Neural cell (in vitro differentiated cells): ENCODE measurements around the gene OSBPL9. TPM values are rescaled to one million over a fixed set of nuclear protein-coding genes. Genes with fewer than 3 reads are reported as not detected.

Experiments used
- H2AFZ ChIP-seq: fragments of 200-600, 300-800 bp; sonication (generic), shearing (Covaris generic); 2 replicates; pipeline ENCODE4 v1.6.0; 2014; ENCODE audit warnings: low read depth, mild to moderate bottlenecking, antibody characterized with exemption, low read length, moderate library complexity
- H3F3A ChIP-seq: fragments of 200-600 bp; shearing (Covaris generic); 2 replicates; pipeline ENCODE4 v1.6.1; 2016; ENCODE audit warnings: mild to moderate bottlenecking, moderate library complexity, mixed read lengths, antibody characterized with exemption, low read length; ENCODE audit not compliant: insufficient read depth, poor library complexity, severe bottlenecking
- H3K27ac ChIP-seq: fragments of 200-600, 300-800 bp; sonication (generic), shearing (Covaris generic); 2 replicates; pipeline ENCODE4 v1.5.1; 2014; ENCODE audit warnings: mild to moderate bottlenecking, low read length, moderate library complexity
- H3K27me3 ChIP-seq: fragments of 300-800, 200-600 bp; sonication (generic), shearing (Covaris generic); 2 replicates; pipeline ENCODE4 v1.6.0; 2014; ENCODE audit warnings: mild to moderate bottlenecking, low read depth, low read length, moderate library complexity; ENCODE audit not compliant: insufficient read depth
- H3K36me3 ChIP-seq: fragments of 300-800, 200-600 bp; sonication (generic), shearing (Covaris generic); 2 replicates; pipeline ENCODE4 v1.5.1; 2014; ENCODE audit warnings: mild to moderate bottlenecking, antibody characterized with exemption, low read length, moderate library complexity; ENCODE audit not compliant: insufficient read depth
- H3K4me2 ChIP-seq: fragments of 300-800, 200-600 bp; sonication (generic), shearing (Covaris generic); 2 replicates; pipeline ENCODE4 v1.6.0; 2014; ENCODE audit warnings: mild to moderate bottlenecking, low read length
- H3K4me3 ChIP-seq: fragments of 300-800, 200-600 bp; sonication (generic), shearing (Covaris generic); 2 replicates; pipeline ENCODE4 v1.5.1; 2014; ENCODE audit warnings: mild to moderate bottlenecking, low read length, moderate library complexity
- H3K79me2 ChIP-seq: fragments of 200-600 bp; shearing (Covaris generic); replicated peaks from 2 replicates; pipeline ENCODE4 v1.6.0; 2014; ENCODE audit warnings: mild to moderate bottlenecking, low read length, moderate library complexity; ENCODE audit not compliant: insufficient read depth
- H3K9ac ChIP-seq: fragments of 300-800, 200-600 bp; sonication (generic), shearing (Covaris generic); 2 replicates; pipeline ENCODE4 v1.6.1; 2016; ENCODE audit warnings: mild to moderate bottlenecking, low read length, mixed read lengths
- H3K9me2 ChIP-seq: fragments of 200-600 bp; shearing (Covaris generic); 2 replicates; pipeline ENCODE4 v1.6.1; 2016; ENCODE audit warnings: mild to moderate bottlenecking, low read length, mixed read lengths; ENCODE audit not compliant: insufficient read depth
- H3K9me3 ChIP-seq: fragments of 200-600, 300-800 bp; sonication (generic), shearing (Covaris generic); 2 replicates; pipeline ENCODE4 v1.6.1; 2016; ENCODE audit warnings: mild to moderate bottlenecking, mixed run types, low read length, moderate library complexity, mixed read lengths
- H4K20me1 ChIP-seq: fragments of 200-600 bp; shearing (Covaris generic); 2 replicates; pipeline ENCODE4 v1.6.1; 2016; ENCODE audit warnings: mild to moderate bottlenecking, mixed run types; ENCODE audit not compliant: insufficient read depth
- EP300 ChIP-seq: fragments of 450-650 bp; conservative IDR thresholded peaks from 2 replicates; pipeline ENCODE4 v1.6.1; 2014; ENCODE audit warnings: antibody characterized with exemption, mild to moderate bottlenecking, moderate library complexity; ENCODE audit not compliant: poor library complexity, severe bottlenecking
- EZH2 ChIP-seq: fragments of 200-600, 300-800 bp; shearing (Covaris generic), sonication (generic); IDR thresholded peaks from 2 replicates; pipeline ENCODE4 v1.6.1; 2014; ENCODE audit warnings: antibody characterized with exemption, low read length, borderline replicate concordance, mild to moderate bottlenecking; ENCODE audit not compliant: insufficient read depth, poor library complexity, severe bottlenecking
- MXI1 ChIP-seq: fragments of 450-650 bp; conservative IDR thresholded peaks from 2 replicates; pipeline ENCODE4 v1.6.1; 2014; ENCODE audit warnings: antibody characterized with exemption, mild to moderate bottlenecking; ENCODE audit not compliant: poor library complexity, severe bottlenecking
- POLR2AphosphoS5 ChIP-seq: IDR thresholded peaks from 2 replicates; pipeline ENCODE4 v1.6.1; 2012
- RAD21 ChIP-seq: fragments of 450-650 bp; conservative IDR thresholded peaks from 2 replicates; pipeline ENCODE4 v1.6.1; 2014; ENCODE audit warnings: antibody characterized with exemption, mild to moderate bottlenecking, moderate library complexity
- REST ChIP-seq: IDR thresholded peaks from 2 replicates; pipeline ENCODE4 v1.6.1; 2012; ENCODE audit warnings: borderline replicate concordance
- SMC3 ChIP-seq: fragments of 450-650 bp; conservative IDR thresholded peaks from 2 replicates; pipeline ENCODE4 v1.6.1; 2014; ENCODE audit warnings: antibody characterized with exemption, mild to moderate bottlenecking, moderate library complexity; ENCODE audit not compliant: poor library complexity
- TAF1 ChIP-seq: IDR thresholded peaks from 2 replicates; pipeline ENCODE4 v1.6.1; 2012; ENCODE audit warnings: low read depth
- polyA plus RNA-seq: library from polyadenylated mRNA; depleted of rRNA; stranded (reverse); fragments of >200 nt; gene quantifications from 2 replicates; pipeline ENCODE4 v1.2.3, GENCODE V29; 2014
- TF ChIP-seq, protein P1 (sequence below): fragments of 450-650 bp; IDR thresholded peaks from 2 replicates; pipeline ENCODE4 v1.5.1; 2014; ENCODE audit warnings: antibody characterized with exemption, mild to moderate bottlenecking, moderate library complexity; ENCODE audit not compliant: poor library complexity, severe bottlenecking

OSBPL9 gene
- polyA plus RNA-seq, 1 donor from 2014 or later = 117 TPM

- Histone ChIP-seq H3K36me3 (no peaks in the 10 kb centered on the region), H3K9ac (no peak overlapping the region), H3K27ac (no peak overlapping the region), H3F3A (no peaks in the 10 kb centered on the region), H3K27me3 (no peaks in the 10 kb centered on the region), H3K9me2 (no peaks in the 10 kb centered on the region), H3K79me2 (peaks cover 31% of the 10 kb centered on the region), H2AFZ (no peak overlapping the region), H3K4me3 (no peak overlapping the region), H3K9me3 (no peaks in the 10 kb centered on the region), H3K4me2 (no peak overlapping the region), H4K20me1 (no peaks in the 10 kb centered on the region)
- no peak for TF ChIP-seq POLR2AphosphoS5
- no peak for TF ChIP-seq EZH2
- TF ChIP-seq REST = no peak
- TF ChIP-seq, protein P1, sequence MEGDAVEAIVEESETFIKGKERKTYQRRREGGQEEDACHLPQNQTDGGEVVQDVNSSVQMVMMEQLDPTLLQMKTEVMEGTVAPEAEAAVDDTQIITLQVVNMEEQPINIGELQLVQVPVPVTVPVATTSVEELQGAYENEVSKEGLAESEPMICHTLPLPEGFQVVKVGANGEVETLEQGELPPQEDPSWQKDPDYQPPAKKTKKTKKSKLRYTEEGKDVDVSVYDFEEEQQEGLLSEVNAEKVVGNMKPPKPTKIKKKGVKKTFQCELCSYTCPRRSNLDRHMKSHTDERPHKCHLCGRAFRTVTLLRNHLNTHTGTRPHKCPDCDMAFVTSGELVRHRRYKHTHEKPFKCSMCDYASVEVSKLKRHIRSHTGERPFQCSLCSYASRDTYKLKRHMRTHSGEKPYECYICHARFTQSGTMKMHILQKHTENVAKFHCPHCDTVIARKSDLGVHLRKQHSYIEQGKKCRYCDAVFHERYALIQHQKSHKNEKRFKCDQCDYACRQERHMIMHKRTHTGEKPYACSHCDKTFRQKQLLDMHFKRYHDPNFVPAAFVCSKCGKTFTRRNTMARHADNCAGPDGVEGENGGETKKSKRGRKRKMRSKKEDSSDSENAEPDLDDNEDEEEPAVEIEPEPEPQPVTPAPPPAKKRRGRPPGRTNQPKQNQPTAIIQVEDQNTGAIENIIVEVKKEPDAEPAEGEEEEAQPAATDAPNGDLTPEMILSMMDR = no peak
- TF ChIP-seq EP300 = no peak
- no peak for TF ChIP-seq SMC3
- no peak for TF ChIP-seq TAF1
- TF ChIP-seq RAD21 = no peak
- no peak for TF ChIP-seq MXI1
These were observed 14.9 kb downstream of the OSBPL9 start for GRCh38 chr1:51631747-51632146.

DNA sequence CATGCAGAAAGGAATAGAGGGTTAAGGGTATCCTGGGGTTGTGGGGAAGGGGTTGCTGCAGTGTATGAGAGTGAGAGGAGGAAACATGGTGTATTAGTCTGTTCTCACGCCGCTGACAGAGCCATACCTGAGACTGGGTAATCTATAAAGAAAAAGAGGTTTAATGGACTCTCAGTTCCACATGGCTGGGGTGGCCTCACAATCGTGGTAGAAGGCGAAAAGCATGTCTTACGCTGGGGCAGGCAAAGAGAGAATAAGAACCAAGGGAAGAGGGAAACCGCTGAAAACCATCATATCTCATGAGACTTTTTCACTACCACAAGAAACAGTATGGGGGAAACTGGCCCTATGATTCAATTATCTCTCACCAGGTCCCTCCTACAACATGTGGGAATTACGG lies 17.7 kb downstream of the OSBPL9 start:
- H3K9me2 ChIP-seq = no peaks in the 10 kb centered on the region
- no peak overlapping the region for H3K4me2 ChIP-seq
- H3K4me3 ChIP-seq = no peak overlapping the region
- H3K79me2 ChIP-seq = peaks cover 10% of the 10 kb centered on the region
- no peaks in the 10 kb centered on the region for H3K9me3 ChIP-seq
- TF ChIP-seq RAD21 (no peak), TAF1 (no peak), SMC3 (no peak), MXI1 (no peak), EP300 (no peak), REST (no peak), POLR2AphosphoS5 (no peak), EZH2 (no peak)
- H3K9ac ChIP-seq = no peak overlapping the region
- no peaks in the 10 kb centered on the region for H3K27me3 ChIP-seq
- H4K20me1 ChIP-seq = no peaks in the 10 kb centered on the region
- no peak overlapping the region for H3K27ac ChIP-seq
- H3F3A ChIP-seq = no peaks in the 10 kb centered on the region
- no peaks in the 10 kb centered on the region for H3K36me3 ChIP-seq
- H2AFZ ChIP-seq = no peak overlapping the region
